IMR-90 (cell line): Measurements from ENCODE around the gene MUC5AC. TPM values are rescaled to one million over a fixed set of nuclear protein-coding genes. Genes with fewer than 3 reads are reported as not detected.

ENCODE experiments used
- ATAC-seq: fragments of 200-7000 bp; cut with Tn5 transposase; 2 replicates; pipeline ENCODE4 v1.9.1; 2020; ENCODE audit warnings: low read depth, mild to moderate bottlenecking, moderate library complexity
- BruUV-seq: library from RNA; stranded (reverse); fragments of 400-500 nt; replicated peaks from 2 replicates; lab custom pipeline; 2021; lab: Mats Ljungman, UMichigan
- CTCF ChIA-PET: fragments of 300-600 bp; formaldehyde crosslinking; extraction: SDS; loops from one replicate; lab custom pipeline; 2021; ENCODE audit warnings: antibody characterized with exemption; lab: Yijun Ruan, JAX
- POLR2A ChIA-PET: fragments of 300-600 bp; sonication (Branson Sonifier 250); formaldehyde crosslinking; loops from one replicate; lab custom pipeline; 2022; ENCODE audit warnings: antibody characterized with exemption; ENCODE audit not compliant: unreplicated experiment; lab: Charles Lee
- DNase-seq: peaks from one replicate; pipeline ENCODE4 v3.0.0; 2013
- H2AFZ ChIP-seq: replicated peaks from 2 replicates; pipeline ENCODE3; 2013; ENCODE audit warnings: low read length, mild to moderate bottlenecking; ENCODE audit not compliant: poor library complexity
- H2AK5ac ChIP-seq: 2 replicates; pipeline ENCODE4 v1.6.1; 2013; ENCODE audit warnings: low read depth, low read length, inconsistent platforms
- H2AK9ac ChIP-seq: replicated peaks from 2 replicates; pipeline ENCODE3; 2013; ENCODE audit warnings: mild to moderate bottlenecking, low read depth, low read length, moderate library complexity; ENCODE audit not compliant: poor library complexity
- H2BK120ac ChIP-seq: 2 replicates; pipeline ENCODE4 v1.6.1; 2013; ENCODE audit warnings: low read depth, low read length, inconsistent platforms
- H2BK15ac ChIP-seq: 3 replicates; pipeline ENCODE4 v1.6.1; 2013; ENCODE audit warnings: low read depth, low read length, inconsistent platforms
- H2BK20ac ChIP-seq: 2 replicates; pipeline ENCODE4 v1.6.1; 2013; ENCODE audit warnings: low read depth, mild to moderate bottlenecking, inconsistent platforms, low read length, moderate library complexity
- H2BK5ac ChIP-seq: 2 replicates; pipeline ENCODE4 v1.6.1; 2013; ENCODE audit warnings: mild to moderate bottlenecking, low read depth, low read length, inconsistent platforms; ENCODE audit not compliant: poor library complexity, severe bottlenecking
- H3K14ac ChIP-seq: replicated peaks from 2 replicates; pipeline ENCODE4 v1.6.1; 2013; ENCODE audit warnings: low read depth, low read length, inconsistent platforms
- H3K18ac ChIP-seq: 2 replicates; pipeline ENCODE4 v1.6.1; 2013; ENCODE audit warnings: low read depth, low read length, control low read depth
- H3K23ac ChIP-seq: 2 replicates; pipeline ENCODE4 v1.6.1; 2013; ENCODE audit warnings: low read depth, low read length, inconsistent platforms
- H3K27ac ChIP-seq: 2 replicates; pipeline ENCODE4 v1.5.1; 2013; ENCODE audit warnings: mild to moderate bottlenecking, control low read depth, low read length; ENCODE audit not compliant: insufficient read depth
- H3K27me3 ChIP-seq: 2 replicates; pipeline ENCODE4 v1.6.1; 2013; ENCODE audit warnings: low read length; ENCODE audit not compliant: control insufficient read depth, insufficient read depth
- H3K36me3 ChIP-seq: 2 replicates; pipeline ENCODE4 v1.6.1; 2013; ENCODE audit warnings: low read length, mixed read lengths; ENCODE audit not compliant: control insufficient read depth, insufficient read depth
- H3K4ac ChIP-seq: 2 replicates; pipeline ENCODE4 v1.6.1; 2013; ENCODE audit warnings: low read depth, low read length, inconsistent platforms
- H3K4me1 ChIP-seq: 2 replicates; pipeline ENCODE4 v1.6.1; 2013; ENCODE audit warnings: low read length, mixed read lengths; ENCODE audit not compliant: control insufficient read depth, insufficient read depth
- H3K4me2 ChIP-seq: 2 replicates; pipeline ENCODE4 v1.6.1; 2013; ENCODE audit warnings: low read depth, mild to moderate bottlenecking, control low read depth, low read length, moderate library complexity
- H3K4me3 ChIP-seq: 2 replicates; pipeline ENCODE4 v1.5.1; 2013; ENCODE audit warnings: low read depth, mild to moderate bottlenecking, control low read depth, low read length, moderate library complexity; ENCODE audit not compliant: insufficient read depth
- H3K56ac ChIP-seq: 2 replicates; pipeline ENCODE4 v1.6.1; 2013; ENCODE audit warnings: low read length, inconsistent platforms; ENCODE audit not compliant: insufficient read depth; ENCODE audit errors: extremely low read depth
- H3K79me1 ChIP-seq, 2 experiments: 2 replicates each; pipeline ENCODE4 v1.6.1; 2013; ENCODE audit warnings: low read length in 2 of 2, inconsistent platforms in 1 of 2, low read depth in 1 of 2
- H3K9ac ChIP-seq: 2 replicates; pipeline ENCODE4 v1.6.1; 2013; ENCODE audit warnings: low read depth, low read length, control low read depth
- H3K9me1 ChIP-seq: 2 replicates; pipeline ENCODE4 v1.6.1; 2013; ENCODE audit warnings: low read length, inconsistent platforms; ENCODE audit not compliant: insufficient read depth
- H3K9me3 ChIP-seq: 2 replicates; pipeline ENCODE4 v1.6.1; 2013; ENCODE audit warnings: low read length; ENCODE audit not compliant: control insufficient read depth, insufficient read depth
- H4K20me1 ChIP-seq: 2 replicates; pipeline ENCODE4 v1.6.1; 2013; ENCODE audit warnings: low read length, inconsistent platforms; ENCODE audit not compliant: insufficient read depth
- H4K5ac ChIP-seq: 2 replicates; pipeline ENCODE4 v1.6.1; 2013; ENCODE audit warnings: mild to moderate bottlenecking, low read depth, low read length, control low read depth
- H4K8ac ChIP-seq, 2 experiments: 2 replicates each; pipeline ENCODE4 v1.6.1; 2013; ENCODE audit warnings: low read depth in 2 of 2, low read length in 2 of 2, control low read depth in 1 of 2, inconsistent platforms in 1 of 2
- H4K91ac ChIP-seq: 2 replicates; pipeline ENCODE4 v1.6.1; 2013; ENCODE audit warnings: low read depth, low read length, inconsistent platforms; ENCODE audit not compliant: insufficient read depth
- BHLHE40 ChIP-seq: fragments of 150-350 bp; IDR thresholded peaks from 2 replicates; pipeline ENCODE4 v1.6.1; 2016; ENCODE audit warnings: mild to moderate bottlenecking, low read depth, low read length
- CEBPB ChIP-seq: IDR thresholded peaks from 2 replicates; pipeline ENCODE4 v1.6.1; 2012; ENCODE audit warnings: low read depth, low read length, improper control_type of control experiment
- CHD1 ChIP-seq: IDR thresholded peaks from 2 replicates; pipeline ENCODE4 v1.6.1; 2012; ENCODE audit warnings: low read depth, low read length, improper control_type of control experiment
- FOS ChIP-seq: fragments of 150-350 bp; IDR thresholded peaks from 2 replicates; pipeline ENCODE4 v1.6.1; 2016; ENCODE audit warnings: low read depth, low read length
- MAFK ChIP-seq: IDR thresholded peaks from 2 replicates; pipeline ENCODE4 v1.6.1; 2012; ENCODE audit warnings: low read depth, low read length, improper control_type of control experiment
- MXI1 ChIP-seq: IDR thresholded peaks from 2 replicates; pipeline ENCODE4 v1.6.1; 2012; ENCODE audit warnings: low read depth, mild to moderate bottlenecking, low read length, moderate library complexity, borderline replicate concordance
- NFE2L2 ChIP-seq: fragments of 150-350 bp; IDR thresholded peaks from 2 replicates; pipeline ENCODE4 v1.6.1; 2016; ENCODE audit warnings: low read depth, mild to moderate bottlenecking, low read length
- POLR2A ChIP-seq: IDR thresholded peaks from 2 replicates; pipeline ENCODE4 v1.6.1; 2012; ENCODE audit warnings: mild to moderate bottlenecking, low read depth, low read length
- RAD21 ChIP-seq: IDR thresholded peaks from 2 replicates; pipeline ENCODE4 v1.6.1; 2012; ENCODE audit warnings: low read length, improper control_type of control experiment
- RCOR1 ChIP-seq: IDR thresholded peaks from 2 replicates; pipeline ENCODE4 v1.6.1; 2012; ENCODE audit warnings: mild to moderate bottlenecking, low read length, improper control_type of control experiment; ENCODE audit not compliant: insufficient replicate concordance
- RFX5 ChIP-seq: IDR thresholded peaks from 2 replicates; pipeline ENCODE4 v1.8.0; 2012; ENCODE audit warnings: low read depth, mild to moderate bottlenecking, low read length, moderate library complexity
- SMC3 ChIP-seq: fragments of 150-350 bp; IDR thresholded peaks from 2 replicates; pipeline ENCODE4 v1.6.1; 2016; ENCODE audit warnings: low read depth, mild to moderate bottlenecking, antibody characterized with exemption, low read length, moderate library complexity
- WGBS, 2 experiments: methylation state at CpG; one replicate each; pipeline versions ENCODE4 v1.1.5 to v1.1.7; 2013; ENCODE audit warnings: missing lambda C conversion rate in 2 of 2; ENCODE audit not compliant: insufficient read length in 1 of 2; ENCODE audit errors: extremely low coverage in 2 of 2; 5-methylcytosine and 5-hydroxymethylcytosine counted together
- dilution Hi-C: fragments of 300-500 bp; cut with HindIII; formaldehyde crosslinking; loops from one replicate; pipeline ENCODE4 v1.14.3; 2018; ENCODE audit warnings: low sequenced_read_pairs; ENCODE audit not compliant: unreplicated experiment
- in situ Hi-C: fragments of 300-500 bp; cut with MboI; formaldehyde crosslinking; loops from 3 replicates; pipeline ENCODE4 v1.14.3; 2019; ENCODE audit warnings: low sequenced_read_pairs, inconsistent platforms, mixed read lengths
- intact Hi-C: fragments of 100-400 bp; cut with micrococcal nuclease; formaldehyde crosslinking; loops from 2 replicates; pipeline ENCODE4 v1.10.0; 2022
- polyA plus RNA-seq, 3 experiments: library from polyadenylated mRNA; depleted of rRNA; stranded (reverse); fragments of >200 nt; gene quantifications; 2 replicates each; pipeline ENCODE4 v1.2.3, GENCODE V29; 2012; ENCODE audit warnings: low replicate concordance in 1 of 3
- total RNA-seq: library from RNA; depleted of rRNA; stranded (reverse); fragments of >200 nt; gene quantifications from 2 replicates; pipeline ENCODE4 v1.2.3, GENCODE V29; 2012
- TF ChIP-seq, protein P1 (sequence below): fragments of 150-350 bp; IDR thresholded peaks from 2 replicates; pipeline ENCODE4 v1.6.1; 2017; ENCODE audit warnings: mild to moderate bottlenecking, antibody characterized with exemption, low read length, low read depth
- TF ChIP-seq, protein P2 (sequence below): conservative IDR thresholded peaks from 2 replicates; pipeline ENCODE4 v1.5.1; 2012; ENCODE audit warnings: mild to moderate bottlenecking, low read depth, low read length, improper control_type of control experiment
- TF ChIP-seq, protein P3 (sequence below): fragments of 150-350 bp; IDR thresholded peaks from 2 replicates; pipeline ENCODE4 v1.6.1; 2016; ENCODE audit warnings: low read depth, mild to moderate bottlenecking, low read length, moderate library complexity, borderline replicate concordance

MUC5AC gene
- total and polyA plus RNA-seq, 2 of the 4 experiments (the other 2 are of a cell fraction) = 0.02 TPM; not detected in 1

DNA sequence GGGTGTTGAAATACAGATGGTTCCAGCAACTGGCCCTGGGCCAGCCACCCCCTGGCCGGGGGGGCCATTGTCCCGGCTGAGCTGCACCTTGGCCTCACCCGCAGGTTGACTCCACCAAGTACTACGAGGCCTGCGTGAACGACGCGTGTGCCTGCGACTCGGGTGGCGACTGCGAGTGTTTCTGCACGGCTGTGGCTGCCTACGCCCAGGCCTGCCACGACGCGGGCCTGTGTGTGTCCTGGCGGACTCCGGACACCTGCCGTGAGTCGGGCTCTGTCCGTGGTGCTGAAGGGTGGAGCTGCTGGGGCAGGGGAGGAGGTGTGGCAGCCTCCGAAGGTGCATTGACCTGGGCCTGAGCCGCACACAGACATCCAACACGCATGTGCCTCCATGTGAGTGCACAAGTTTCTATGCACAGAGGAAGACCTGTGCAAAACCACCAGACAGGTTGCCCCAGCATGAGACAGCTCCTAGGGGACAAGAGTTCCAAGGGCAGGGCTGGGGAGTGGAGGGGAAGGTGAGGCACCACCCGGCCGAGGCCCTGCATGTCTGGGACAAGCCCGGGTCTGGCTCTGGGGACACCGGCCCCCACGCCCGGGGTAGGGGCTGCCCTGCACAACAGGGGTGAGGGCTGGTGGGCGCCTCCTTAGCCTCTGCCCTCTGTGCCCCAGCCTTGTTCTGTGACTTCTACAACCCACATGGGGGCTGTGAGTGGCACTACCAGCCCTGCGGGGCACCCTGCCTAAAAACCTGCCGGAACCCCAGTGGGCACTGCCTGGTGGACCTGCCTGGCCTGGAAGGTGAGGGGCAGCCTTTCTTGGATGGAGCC is 81.2 kb downstream of the MUC5AC start:
- Histone ChIP-seq H3K9ac (no peak overlapping the region), H3K23ac (no peak overlapping the region), H3K4me1 (no peaks in the 10 kb centered on the region), H3K27ac (no peak overlapping the region), H3K79me1 (no peaks in the 10 kb centered on the region), H3K9me1 (no peaks in the 10 kb centered on the region), H2AFZ (no peak overlapping the region), H3K36me3 (no peaks in the 10 kb centered on the region), H3K4me3 (no peak overlapping the region), H3K18ac (no peak overlapping the region), H2BK120ac (no peak overlapping the region), H3K4me2 (no peak overlapping the region), H4K8ac (no peak overlapping the region), H3K4ac (no peak overlapping the region), H3K27me3 (no peaks in the 10 kb centered on the region; the same call in 1 of the 2 replicates), H2BK5ac (no peak overlapping the region), H3K9me3 (peaks cover 15% of the 10 kb centered on the region; the same call in 1 of the 2 replicates), H2BK15ac (no peak overlapping the region), H3K56ac (no peak overlapping the region), H4K91ac (no peak overlapping the region), H4K20me1 (no peaks in the 10 kb centered on the region), H2AK5ac (no peak overlapping the region), H4K5ac (no peak overlapping the region), H3K14ac (no peak overlapping the region), H2AK9ac (no peak overlapping the region), H2BK20ac (no peak overlapping the region)
- ChIA-PET POLR2A (no interaction called here), CTCF (no interaction called here)
- 61% methylated on average over 29 of the region's 34 CpGs; no CpG with 5 or more reads in 1 of the 2 experiments for WGBS, 2 experiments
- dilution Hi-C loops = no loop called here
- intact Hi-C loops = no loop called here
- no TSS peak for BruUV-seq
- no peak for DNase-seq
- no peak for ATAC-seq
- in situ Hi-C loops = no loop called here
- TF ChIP-seq CEBPB (no peak), RFX5 (no peak), SMC3 (no peak), FOS (no peak), CHD1 (no peak), BHLHE40 (no peak), NFE2L2 (no peak), RCOR1 (no peak), RAD21 (no peak), POLR2A (no peak), MXI1 (no peak), MAFK (no peak)
- TF ChIP-seq, protein P1, sequence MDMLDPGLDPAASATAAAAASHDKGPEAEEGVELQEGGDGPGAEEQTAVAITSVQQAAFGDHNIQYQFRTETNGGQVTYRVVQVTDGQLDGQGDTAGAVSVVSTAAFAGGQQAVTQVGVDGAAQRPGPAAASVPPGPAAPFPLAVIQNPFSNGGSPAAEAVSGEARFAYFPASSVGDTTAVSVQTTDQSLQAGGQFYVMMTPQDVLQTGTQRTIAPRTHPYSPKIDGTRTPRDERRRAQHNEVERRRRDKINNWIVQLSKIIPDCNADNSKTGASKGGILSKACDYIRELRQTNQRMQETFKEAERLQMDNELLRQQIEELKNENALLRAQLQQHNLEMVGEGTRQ = no peak
- TF ChIP-seq, protein P2, sequence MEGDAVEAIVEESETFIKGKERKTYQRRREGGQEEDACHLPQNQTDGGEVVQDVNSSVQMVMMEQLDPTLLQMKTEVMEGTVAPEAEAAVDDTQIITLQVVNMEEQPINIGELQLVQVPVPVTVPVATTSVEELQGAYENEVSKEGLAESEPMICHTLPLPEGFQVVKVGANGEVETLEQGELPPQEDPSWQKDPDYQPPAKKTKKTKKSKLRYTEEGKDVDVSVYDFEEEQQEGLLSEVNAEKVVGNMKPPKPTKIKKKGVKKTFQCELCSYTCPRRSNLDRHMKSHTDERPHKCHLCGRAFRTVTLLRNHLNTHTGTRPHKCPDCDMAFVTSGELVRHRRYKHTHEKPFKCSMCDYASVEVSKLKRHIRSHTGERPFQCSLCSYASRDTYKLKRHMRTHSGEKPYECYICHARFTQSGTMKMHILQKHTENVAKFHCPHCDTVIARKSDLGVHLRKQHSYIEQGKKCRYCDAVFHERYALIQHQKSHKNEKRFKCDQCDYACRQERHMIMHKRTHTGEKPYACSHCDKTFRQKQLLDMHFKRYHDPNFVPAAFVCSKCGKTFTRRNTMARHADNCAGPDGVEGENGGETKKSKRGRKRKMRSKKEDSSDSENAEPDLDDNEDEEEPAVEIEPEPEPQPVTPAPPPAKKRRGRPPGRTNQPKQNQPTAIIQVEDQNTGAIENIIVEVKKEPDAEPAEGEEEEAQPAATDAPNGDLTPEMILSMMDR = no peak
- TF ChIP-seq, protein P3, sequence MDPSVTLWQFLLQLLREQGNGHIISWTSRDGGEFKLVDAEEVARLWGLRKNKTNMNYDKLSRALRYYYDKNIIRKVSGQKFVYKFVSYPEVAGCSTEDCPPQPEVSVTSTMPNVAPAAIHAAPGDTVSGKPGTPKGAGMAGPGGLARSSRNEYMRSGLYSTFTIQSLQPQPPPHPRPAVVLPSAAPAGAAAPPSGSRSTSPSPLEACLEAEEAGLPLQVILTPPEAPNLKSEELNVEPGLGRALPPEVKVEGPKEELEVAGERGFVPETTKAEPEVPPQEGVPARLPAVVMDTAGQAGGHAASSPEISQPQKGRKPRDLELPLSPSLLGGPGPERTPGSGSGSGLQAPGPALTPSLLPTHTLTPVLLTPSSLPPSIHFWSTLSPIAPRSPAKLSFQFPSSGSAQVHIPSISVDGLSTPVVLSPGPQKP = no peak
